GM18511 (cell line): Measurements from ENCODE around the gene POLD2.

Experiments
- ATAC-seq: cut with Tn5 transposase; IDR thresholded peaks from one replicate; pipeline ENCODE4 v1.9.1; 2021; ENCODE audit warnings: mild to moderate bottlenecking, moderate library complexity; ENCODE audit not compliant: unreplicated experiment

The POLD2 gene

GRCh38 chr7:44114586-44115310 lies 8.6 kb downstream of the POLD2 start:
- ATAC-seq = no peak

GRCh38 chr7:44113764-44114354 lies 9.5 kb downstream of the POLD2 start:
- no peak for ATAC-seq

GRCh38 chr7:44112997-44113763 lies 10.2 kb downstream of the POLD2 start:
- ATAC-seq = no peak

- ATAC-seq = no peak
Observed at GRCh38 chr7:44112231-44112996, 10.9 kb downstream of the POLD2 start.

GRCh38 chr7:44111761-44112160 lies 11.6 kb downstream of the POLD2 start:
- no peak for ATAC-seq

GRCh38 chr7:44110719-44111635 lies 12.4 kb downstream of the POLD2 start:
- ATAC-seq = no peak

- no peak for ATAC-seq
Observed at GRCh38 chr7:44109991-44110390, 13.4 kb downstream of the POLD2 start.

- no peak for ATAC-seq
Observed at GRCh38 chr7:44108768-44109750, 14.3 kb downstream of the POLD2 start.

- no peak for ATAC-seq
Observed at GRCh38 chr7:44107961-44108767, 15.2 kb downstream of the POLD2 start.

- no peak for ATAC-seq
Observed at GRCh38 chr7:44107116-44107960, 16.0 kb downstream of the POLD2 start.

GRCh38 chr7:44106311-44107065 lies 16.9 kb downstream of the POLD2 start:
- no peak for ATAC-seq

GRCh38 chr7:44105832-44106231 lies 17.5 kb downstream of the POLD2 start:
- ATAC-seq = no peak

- ATAC-seq = no peak
Observed at GRCh38 chr7:44104860-44105771, 18.2 kb downstream of the POLD2 start.

GRCh38 chr7:44103923-44104859 lies 19.2 kb downstream of the POLD2 start, which contains the start of gene AEBP1:
TSS of gene AEBP1 (plus strand) at chr7:44104345. CDS start at chr7:44104666, 321 bp downstream.
- ATAC-seq = no peak
